Gastrocnemius medialis (tissue), 4 donors: Measurements from ENCODE around the gene LIPT2.

ENCODE experiments used
- CTCF ChIP-seq, 5 experiments: fragments of 450-650 bp in 3 of 5; fragments of 200-600 bp in 2 of 5; sonication (generic) in 2 of 5; IDR thresholded peaks in 4 of 5; conservative IDR thresholded peaks in 1 of 5; 1 replicate in 4 of 5; 2 replicates in 1 of 5; pipeline ENCODE4 v1.5.1; 2016 to 2019; ENCODE audit warnings: antibody characterized with exemption in 5 of 5, mild to moderate bottlenecking in 3 of 5, moderate library complexity in 3 of 5
- POLR2A ChIP-seq, 2 donors: fragments of 450-650 bp; IDR thresholded peaks; one replicate each; pipeline ENCODE4 v1.6.1; 2017; ENCODE audit warnings: antibody characterized with exemption in 2 of 2, mild to moderate bottlenecking in 2 of 2, moderate library complexity in 2 of 2

- TF ChIP-seq CTCF (IDR thresholded peaks at IDR 0.05 in 4 of 5, conservative IDR thresholded peaks at IDR 0.05 in 1 of 5) (no peak), POLR2A (IDR thresholded peaks at IDR 0.05) (no peak)
Measured at GRCh38 chr11:74447720-74448119, 45.8 kb downstream of the LIPT2 start.
